Stomach (tissue), 4 donors: Measurements from ENCODE around the gene MAGI2.

Experiments
- CTCF ChIP-seq, 7 experiments: fragments of 450-650 bp in 4 of 7; fragments of 200-600 bp in 3 of 7; sonication (generic) in 3 of 7; IDR thresholded peaks; one replicate each; pipeline ENCODE4 v1.5.1; 2016 to 2019; ENCODE audit warnings: antibody characterized with exemption in 7 of 7, control low read depth in 2 of 7, mild to moderate bottlenecking in 1 of 7
- POLR2A ChIP-seq, 4 donors: fragments of 450-650 bp; IDR thresholded peaks; one replicate each; pipeline ENCODE4 v1.6.1; 2016; ENCODE audit warnings: antibody characterized with exemption in 4 of 4, control low read depth in 2 of 4, mild to moderate bottlenecking in 1 of 4, moderate library complexity in 1 of 4
- POLR2AphosphoS5 ChIP-seq, 3 donors: sonication (generic); formaldehyde crosslinking; IDR thresholded peaks; one replicate each; pipeline ENCODE4 v1.6.1; 2016; ENCODE audit warnings: antibody characterized with exemption in 3 of 3

- TF ChIP-seq POLR2A (IDR thresholded peaks at IDR 0.05) (no peak), CTCF (IDR thresholded peaks at IDR 0.05) (no peak), POLR2AphosphoS5 (IDR thresholded peaks at IDR 0.05) (no peak)
These were observed 1238.3 kb downstream of the MAGI2 start for GRCh38 chr7:78215199-78215598.
